Prostate gland (tissue), 2 donors: Measurements from ENCODE around the gene CHERP.

Experiments used
- CTCF ChIP-seq, 4 experiments: fragments of 200-600 bp in 2 of 4; fragments of 450-650 bp in 2 of 4; sonication (generic) in 2 of 4; IDR thresholded peaks; 1 replicate in 3 of 4; 2 replicates in 1 of 4; pipeline ENCODE4 v1.5.1; 2016 to 2019; ENCODE audit warnings: antibody characterized with exemption in 4 of 4, mild to moderate bottlenecking in 2 of 4, moderate library complexity in 2 of 4
- POLR2A ChIP-seq: fragments of 450-650 bp; IDR thresholded peaks from one replicate; pipeline ENCODE4 v1.6.1; 2016; ENCODE audit warnings: antibody characterized with exemption, mild to moderate bottlenecking
- POLR2AphosphoS5 ChIP-seq: sonication (generic); formaldehyde crosslinking; IDR thresholded peaks from one replicate; pipeline ENCODE4 v1.6.1; 2017; ENCODE audit warnings: antibody characterized with exemption

GRCh38 chr19:16562608-16563025 is 20.4 kb upstream of the CHERP start:
- TF ChIP-seq POLR2A (no peak), POLR2AphosphoS5 (no peak), CTCF (IDR thresholded peaks at IDR 0.05) (no peak)
